Mesenchymal stem cell (in vitro differentiated cells and primary cell): ENCODE data around the gene LNX1.

ENCODE experiments used
- DNase-seq: peaks from one replicate; pipeline ENCODE4 v3.0.0-alpha.2; 2013
- H2AFZ ChIP-seq: one replicate; pipeline ENCODE4 v1.6.1; 2013; ENCODE audit warnings: low read depth, mild to moderate bottlenecking, control low read depth, inconsistent platforms, low read length, moderate library complexity
- H2AK5ac ChIP-seq: 2 replicates; pipeline ENCODE4 v1.6.1; 2013; ENCODE audit warnings: low read length, moderate library complexity, mild to moderate bottlenecking, inconsistent platforms; ENCODE audit not compliant: severe bottlenecking
- H2BK120ac ChIP-seq: one replicate; pipeline ENCODE4 v1.6.1; 2013; ENCODE audit warnings: low read depth, mild to moderate bottlenecking, inconsistent platforms, low read length, moderate library complexity
- H2BK12ac ChIP-seq, 2 experiments: one replicate each; pipeline ENCODE4 v1.6.1; 2013; ENCODE audit warnings: inconsistent platforms in 2 of 2, low read length in 2 of 2, mild to moderate bottlenecking in 2 of 2, moderate library complexity in 2 of 2, control low read depth in 1 of 2
- H2BK15ac ChIP-seq: one replicate; pipeline ENCODE4 v1.6.1; 2013; ENCODE audit warnings: mild to moderate bottlenecking, low read depth, inconsistent platforms; ENCODE audit not compliant: poor library complexity, severe bottlenecking
- H2BK5ac ChIP-seq: 2 replicates; pipeline ENCODE4 v1.6.1; 2013; ENCODE audit warnings: low read depth, mild to moderate bottlenecking, low read length, control low read depth, inconsistent platforms; ENCODE audit not compliant: poor library complexity, severe bottlenecking
- H3K14ac ChIP-seq, 2 experiments: one replicate each; pipeline ENCODE4 v1.6.1; 2013; ENCODE audit warnings: inconsistent platforms in 2 of 2, low read length in 2 of 2, control low read depth in 1 of 2, mild to moderate bottlenecking in 1 of 2, moderate library complexity in 1 of 2
- H3K18ac ChIP-seq, 2 experiments: one replicate each; pipeline ENCODE4 v1.6.1; 2013; ENCODE audit warnings: inconsistent platforms in 2 of 2, low read length in 2 of 2, control low read depth in 1 of 2, low read depth in 1 of 2, mild to moderate bottlenecking in 1 of 2
- H3K23ac ChIP-seq, 2 experiments: one replicate each; pipeline ENCODE4 v1.6.1; 2013; ENCODE audit warnings: inconsistent platforms in 2 of 2, low read length in 2 of 2, mild to moderate bottlenecking in 2 of 2, moderate library complexity in 2 of 2, control low read depth in 1 of 2
- H3K27ac ChIP-seq: 2 replicates; pipeline ENCODE4 v1.5.1; 2013; ENCODE audit warnings: mild to moderate bottlenecking, moderate library complexity, low read length, control low read depth, inconsistent platforms; ENCODE audit not compliant: poor library complexity, severe bottlenecking
- H3K27me3 ChIP-seq, 2 experiments: 2 replicates each; pipeline versions ENCODE4 v1.6.1 to v1.7.0; 2013; ENCODE audit warnings: low read length in 2 of 2, mild to moderate bottlenecking in 2 of 2, moderate library complexity in 2 of 2, control low read depth in 1 of 2, inconsistent platforms in 1 of 2; ENCODE audit not compliant: control insufficient read depth in 1 of 2, insufficient read depth in 1 of 2
- H3K36me3 ChIP-seq, 2 experiments: 2 replicates each; pipeline versions ENCODE4 v1.6.1 to v1.7.0; 2013; ENCODE audit warnings: low read length in 2 of 2, control low read depth in 1 of 2, inconsistent platforms in 1 of 2, low read depth in 1 of 2, mild to moderate bottlenecking in 1 of 2; ENCODE audit not compliant: insufficient read depth in 2 of 2, control insufficient read depth in 1 of 2
- H3K4ac ChIP-seq, 2 experiments: one replicate each; pipeline ENCODE4 v1.6.1; 2013; ENCODE audit warnings: inconsistent platforms in 2 of 2, low read length in 2 of 2, mild to moderate bottlenecking in 2 of 2, moderate library complexity in 2 of 2, control low read depth in 1 of 2, low read depth in 1 of 2
- H3K4me1 ChIP-seq: 2 replicates; pipeline ENCODE4 v1.6.1; 2013; ENCODE audit warnings: low read depth, low read length, control low read depth; ENCODE audit not compliant: control insufficient read depth, insufficient read depth
- H3K4me2 ChIP-seq: 2 replicates; pipeline ENCODE4 v1.6.1; 2013; ENCODE audit warnings: low read length, mild to moderate bottlenecking, inconsistent platforms; ENCODE audit not compliant: poor library complexity, severe bottlenecking
- H3K4me3 ChIP-seq, 2 experiments: 2 replicates each; pipeline versions ENCODE4 v1.5.1 to v1.7.0; 2013; ENCODE audit warnings: low read length in 2 of 2, mild to moderate bottlenecking in 2 of 2, control low read depth in 1 of 2, low read depth in 1 of 2; ENCODE audit not compliant: insufficient read depth in 1 of 2
- H3K79me1 ChIP-seq: replicated peaks from 2 replicates; pipeline ENCODE4 v1.6.1; 2013; ENCODE audit warnings: mild to moderate bottlenecking, control low read depth, low read length, inconsistent platforms; ENCODE audit not compliant: poor library complexity, severe bottlenecking
- H3K9ac ChIP-seq: 2 replicates; pipeline ENCODE4 v1.7.0; 2013; ENCODE audit warnings: mild to moderate bottlenecking, low read length, moderate library complexity
- H3K9me3 ChIP-seq: 2 replicates; pipeline ENCODE4 v1.7.0; 2013; ENCODE audit warnings: mild to moderate bottlenecking, low read length; ENCODE audit not compliant: control insufficient read depth
- H4K8ac ChIP-seq: one replicate; pipeline ENCODE4 v1.6.1; 2013; ENCODE audit warnings: inconsistent platforms, mild to moderate bottlenecking, low read length, moderate library complexity
- H4K91ac ChIP-seq: one replicate; pipeline ENCODE4 v1.6.1; 2013; ENCODE audit warnings: mild to moderate bottlenecking, low read length, inconsistent platforms
- WGBS: methylation state at CpG from one replicate; pipeline ENCODE4 v1.1.7; 2013; ENCODE audit warnings: mixed read lengths; 5-methylcytosine and 5-hydroxymethylcytosine counted together

The LNX1 gene

GRCh38 chr4:53545273-53545672, 46.0 kb downstream of the LNX1 start:
- Histone ChIP-seq H3K23ac (no peak overlapping the region), H3K9me3 (no peaks in the 10 kb centered on the region), H2AK5ac (no peak overlapping the region), H3K27ac (no peak overlapping the region), H3K14ac (no peak overlapping the region), H2BK120ac (no peak overlapping the region), H2AFZ (no peak overlapping the region), H3K4me1 (peaks cover 2% of the 10 kb centered on the region), H3K4ac (peak overlapping the region in 1 of 2 experiments; percentile 37), H2BK5ac (no peak overlapping the region), H3K18ac (peak overlapping the region in 1 of 2 experiments; percentile 21), H2BK15ac (no peak overlapping the region), H3K9ac (no peak overlapping the region), H2BK12ac (no peak overlapping the region), H3K4me2 (no peak overlapping the region), H3K79me1 (no peaks in the 10 kb centered on the region), H4K8ac (no peak overlapping the region), H3K36me3 (no peaks in the 10 kb centered on the region), H3K4me3 (no peak overlapping the region), H4K91ac (peak overlapping the region; percentile 36), H3K27me3 (no peaks in the 10 kb centered on the region)
- no peak for DNase-seq
- 100% methylated on average over 1 of the region's 1 CpG for WGBS

GRCh38 chr4:53543561-53543960, 47.7 kb downstream of the LNX1 start:
- no peak overlapping the region for H2BK15ac ChIP-seq
- H4K8ac ChIP-seq: no peak overlapping the region
- no peak overlapping the region for H3K14ac ChIP-seq
- no peaks in the 10 kb centered on the region for H3K79me1 ChIP-seq
- H2BK120ac ChIP-seq: no peak overlapping the region
- no peak overlapping the region for H3K23ac ChIP-seq
- peak overlapping the region; percentile 90 for H3K9ac ChIP-seq
- no peak overlapping the region for H3K4ac ChIP-seq
- no peak overlapping the region for H4K91ac ChIP-seq
- H3K4me2 ChIP-seq: no peak overlapping the region
- no peaks in the 10 kb centered on the region for H3K27me3 ChIP-seq
- H3K4me3 ChIP-seq: no peak overlapping the region
- H3K9me3 ChIP-seq: no peaks in the 10 kb centered on the region
- H2BK5ac ChIP-seq: no peak overlapping the region
- H3K27ac ChIP-seq: no peak overlapping the region
- no peak for DNase-seq
- peaks cover 2% of the 10 kb centered on the region for H3K4me1 ChIP-seq
- no peak overlapping the region for H2AFZ ChIP-seq
- H2AK5ac ChIP-seq: no peak overlapping the region
- H3K36me3 ChIP-seq: no peaks in the 10 kb centered on the region
- H2BK12ac ChIP-seq: no peak overlapping the region
- H3K18ac ChIP-seq: no peak overlapping the region

GRCh38 chr4:53541577-53542206, 49.6 kb downstream of the LNX1 start:
- Histone ChIP-seq H2BK120ac (no peak overlapping the region), H2BK15ac (no peak overlapping the region), H2BK12ac (no peak overlapping the region), H3K4me1 (peaks cover 2% of the 10 kb centered on the region), H3K27me3 (no peaks in the 10 kb centered on the region), H3K4me2 (no peak overlapping the region), H3K27ac (peak overlapping the region; percentile 67), H2AFZ (no peak overlapping the region), H2BK5ac (no peak overlapping the region), H3K4me3 (no peak overlapping the region), H2AK5ac (no peak overlapping the region), H3K4ac (no peak overlapping the region), H3K23ac (no peak overlapping the region), H3K14ac (no peak overlapping the region), H3K9me3 (no peaks in the 10 kb centered on the region), H4K91ac (no peak overlapping the region), H3K9ac (peak overlapping the region; percentile 90), H3K79me1 (no peaks in the 10 kb centered on the region), H3K18ac (no peak overlapping the region), H3K36me3 (no peaks in the 10 kb centered on the region), H4K8ac (no peak overlapping the region)
- DNase-seq: peak; percentile 83
- no CpG with 5 or more reads among the region's 2 CpGs for WGBS

GRCh38 chr4:53538756-53539155, 52.5 kb downstream of the LNX1 start:
- no peaks in the 10 kb centered on the region for H3K27me3 ChIP-seq
- H2BK5ac ChIP-seq: no peak overlapping the region
- no peak overlapping the region for H3K23ac ChIP-seq
- H3K18ac ChIP-seq: no peak overlapping the region
- H3K9ac ChIP-seq: peak overlapping the region; percentile 13
- H3K36me3 ChIP-seq: no peaks in the 10 kb centered on the region
- no peak overlapping the region for H3K4me2 ChIP-seq
- H3K4me1 ChIP-seq: no peaks in the 10 kb centered on the region
- DNase-seq: no peak
- no peak overlapping the region for H4K91ac ChIP-seq
- no peak overlapping the region for H3K4me3 ChIP-seq
- H3K27ac ChIP-seq: no peak overlapping the region
- H3K14ac ChIP-seq: no peak overlapping the region
- no peak overlapping the region for H2BK120ac ChIP-seq
- no peak overlapping the region for H3K4ac ChIP-seq
- no peak overlapping the region for H2BK15ac ChIP-seq
- no peak overlapping the region for H2AFZ ChIP-seq
- H2BK12ac ChIP-seq: no peak overlapping the region
- WGBS: 97% methylated on average over 4 of the region's 4 CpGs
- no peaks in the 10 kb centered on the region for H3K9me3 ChIP-seq
- no peak overlapping the region for H2AK5ac ChIP-seq
- H4K8ac ChIP-seq: no peak overlapping the region
- H3K79me1 ChIP-seq: no peaks in the 10 kb centered on the region
